ENCODE data around the gene DNAH8. TPM values are rescaled to one million over a fixed set of nuclear protein-coding genes. Genes with fewer than 3 reads are reported as not detected.

The DNAH8 gene
- polyA plus RNA-seq, 1 donor = 0.49 TPM

DNA sequence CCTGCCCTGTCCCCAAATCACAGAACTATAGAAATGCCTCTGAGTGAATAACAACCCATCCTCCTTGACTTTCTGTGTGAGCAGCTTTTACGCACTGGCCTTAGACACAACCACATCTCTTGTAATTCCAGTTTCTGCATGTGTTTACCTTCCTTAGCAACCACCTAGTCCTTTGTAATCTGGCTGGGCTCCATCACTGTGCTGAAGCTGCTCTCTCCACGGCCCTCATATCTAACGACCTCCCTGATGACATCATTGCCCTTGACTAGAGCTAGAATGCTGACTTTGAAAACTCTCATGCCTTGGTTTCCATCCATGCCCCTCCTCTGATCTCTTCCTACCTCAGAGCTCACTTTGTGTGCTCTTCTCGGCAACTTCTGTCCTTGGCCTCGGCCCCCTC, 303.0 kb downstream of the DNAH8 start:
- DNase-seq = no peak

- DNase-seq = no peak
Measured at GRCh38 chr6:39020136-39020535, 305.0 kb downstream of the DNAH8 start.

GRCh38 chr6:39021041-39021440, 305.9 kb downstream of the DNAH8 start:
- no peak for DNase-seq

GRCh38 chr6:39021779-39022178, 306.7 kb downstream of the DNAH8 start:
- no peak for DNase-seq

DNA sequence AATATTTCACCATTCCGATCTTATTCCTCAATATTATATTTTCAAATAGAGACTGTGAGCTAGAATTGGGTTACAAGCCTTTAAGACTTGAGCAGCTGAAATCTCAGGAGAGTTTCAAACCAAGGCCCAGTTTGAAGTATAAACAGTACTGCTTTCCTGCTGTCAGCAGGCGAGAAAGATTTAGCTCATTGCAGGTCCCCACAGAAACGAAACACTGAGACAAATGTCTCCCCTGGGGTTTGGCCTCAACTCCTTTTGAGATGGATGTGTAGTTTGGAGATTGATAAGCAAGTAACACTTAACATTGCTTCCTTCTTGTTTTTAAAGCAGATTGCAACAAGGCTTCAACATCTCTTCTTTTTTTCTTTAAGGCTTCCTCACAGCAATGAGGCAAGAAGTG, 311.1 kb downstream of the DNAH8 start:
- no peak for DNase-seq

DNA sequence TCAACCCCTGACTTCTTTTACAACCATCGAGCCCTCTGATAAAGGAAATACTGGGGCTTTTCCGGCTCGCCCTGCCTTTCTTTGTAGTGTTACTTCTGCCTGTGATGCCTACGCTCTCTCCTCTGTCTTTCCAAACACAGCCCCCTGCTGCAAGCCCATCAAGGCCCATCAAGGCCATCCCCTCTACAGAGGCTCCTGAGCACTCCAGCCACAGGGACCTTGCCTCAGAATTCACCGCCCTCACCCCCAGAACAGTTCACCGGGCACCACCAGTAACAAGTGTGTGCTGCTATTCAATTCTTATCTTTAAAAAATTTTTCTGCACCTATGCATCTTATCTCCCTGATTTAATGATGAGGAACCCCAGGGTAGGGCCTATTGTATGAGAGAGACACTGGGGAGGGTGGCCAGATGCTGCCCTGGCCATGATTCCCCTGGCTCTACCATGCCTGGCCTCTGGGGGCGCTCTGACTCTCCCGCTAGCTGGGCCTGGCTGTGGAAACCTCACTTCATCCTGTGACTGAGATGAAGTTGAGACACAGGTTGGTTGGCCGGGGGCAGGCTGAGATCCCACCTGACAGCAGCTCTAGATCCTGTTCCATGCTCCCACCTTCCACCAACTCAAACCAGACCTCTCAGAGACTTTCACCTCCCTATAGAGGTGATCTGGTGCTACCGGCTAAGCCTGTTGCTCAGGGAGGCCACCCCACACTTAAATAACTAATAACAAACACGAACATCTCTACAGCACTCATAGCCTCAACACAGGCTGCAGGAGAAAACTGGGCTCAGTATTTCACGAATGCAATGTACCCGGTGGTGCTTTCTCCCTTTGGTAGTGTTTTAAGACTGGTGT, 314.3 kb downstream of the DNAH8 start:
- DNase-seq = no peak

DNA sequence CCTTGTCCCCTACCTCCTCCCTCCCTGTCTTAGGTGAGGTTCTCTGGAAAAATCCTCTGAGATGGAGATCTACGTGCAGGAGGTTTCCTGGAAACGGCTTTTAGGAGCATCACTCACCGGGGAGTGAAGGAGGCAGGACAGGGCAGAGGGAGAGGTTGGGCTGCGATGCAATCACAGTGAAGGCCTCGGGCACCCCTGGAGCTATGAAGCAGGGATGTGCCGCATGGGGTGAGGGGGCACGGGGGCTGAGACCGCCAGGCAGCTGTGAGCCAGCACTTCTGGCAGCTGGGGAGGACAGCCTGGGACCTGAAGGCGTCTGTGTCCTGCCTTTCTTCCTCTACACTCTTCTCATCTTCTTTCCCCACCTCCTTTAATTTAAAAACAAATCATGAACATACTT, 320.6 kb downstream of the DNAH8 start:
- no peak for DNase-seq

DNA sequence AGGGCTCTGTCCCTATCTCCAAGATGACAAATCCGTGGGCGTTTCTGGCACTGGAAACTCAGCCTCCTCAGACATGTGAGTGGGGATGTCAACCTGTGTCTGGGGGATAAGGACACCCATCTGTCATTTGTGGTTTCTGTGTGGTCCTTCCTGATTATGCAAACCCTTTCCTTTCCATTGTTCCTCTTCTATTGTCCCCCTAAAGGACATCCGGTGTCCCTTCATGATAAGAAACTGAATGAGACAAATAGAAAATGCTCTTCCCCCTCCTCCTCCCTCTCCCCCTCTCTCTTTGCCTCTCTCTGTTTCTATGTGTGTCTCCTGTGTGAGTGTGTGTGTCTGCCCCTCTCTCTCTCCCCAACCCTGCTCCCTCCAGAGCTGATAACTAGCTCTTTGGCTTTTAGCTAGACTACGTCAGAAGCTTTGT, 322.0 kb downstream of the DNAH8 start:
- DNase-seq = no peak

- no peak for DNase-seq
Measured at GRCh38 chr6:39037707-39038106, 322.6 kb downstream of the DNAH8 start.

DNA sequence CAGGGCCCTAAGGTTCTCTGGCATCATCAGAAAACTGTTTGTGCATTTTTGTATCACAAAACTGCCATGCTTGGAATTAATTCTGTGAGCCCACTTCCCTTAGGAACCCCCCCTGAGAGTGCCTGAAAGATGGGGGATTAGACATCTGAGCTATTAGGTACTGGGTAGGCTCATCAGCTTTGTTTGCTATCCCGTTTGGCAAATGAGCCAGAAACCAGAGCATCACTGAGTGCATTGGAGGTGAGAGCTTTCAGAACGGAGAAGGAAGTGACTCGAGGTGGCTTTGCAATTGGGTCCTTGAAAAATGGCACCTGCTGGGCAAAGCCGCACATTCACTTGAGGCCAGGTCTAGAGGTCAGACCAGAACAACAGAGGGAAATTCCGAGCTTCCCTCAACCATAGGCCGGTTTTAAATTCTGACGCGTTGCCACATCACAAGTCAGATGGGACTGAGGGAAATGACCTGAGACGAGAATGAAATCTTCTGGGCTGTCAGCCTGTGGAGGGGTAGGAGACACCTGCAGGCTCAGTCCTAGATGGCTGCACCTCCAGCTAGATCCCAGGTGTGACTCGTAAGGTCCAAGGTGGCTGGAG, 325.1 kb downstream of the DNAH8 start:
- no peak for DNase-seq

GRCh38 chr6:39041072-39041471, 326.0 kb downstream of the DNAH8 start:
- no peak for DNase-seq

DNA sequence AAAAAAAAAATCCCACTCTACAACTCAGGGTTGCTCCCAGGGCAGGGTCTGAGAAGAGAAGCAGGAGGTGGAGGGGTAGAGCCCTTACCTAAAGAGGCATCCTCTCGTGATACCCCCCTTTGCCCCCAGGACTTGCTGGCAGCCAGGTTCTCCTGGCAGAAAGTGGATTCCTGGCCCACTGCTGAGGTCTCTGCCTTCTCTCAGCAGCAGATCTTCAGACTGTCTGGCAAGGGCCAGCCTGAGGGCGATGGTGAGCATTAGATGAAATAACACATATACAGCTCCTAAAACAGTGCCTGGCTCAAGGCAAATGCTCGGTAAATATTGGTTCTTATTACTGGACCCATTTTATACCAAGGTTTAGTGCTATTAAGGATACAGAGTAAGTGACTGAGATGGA, 328.7 kb downstream of the DNAH8 start:
- no peak for DNase-seq

DNA sequence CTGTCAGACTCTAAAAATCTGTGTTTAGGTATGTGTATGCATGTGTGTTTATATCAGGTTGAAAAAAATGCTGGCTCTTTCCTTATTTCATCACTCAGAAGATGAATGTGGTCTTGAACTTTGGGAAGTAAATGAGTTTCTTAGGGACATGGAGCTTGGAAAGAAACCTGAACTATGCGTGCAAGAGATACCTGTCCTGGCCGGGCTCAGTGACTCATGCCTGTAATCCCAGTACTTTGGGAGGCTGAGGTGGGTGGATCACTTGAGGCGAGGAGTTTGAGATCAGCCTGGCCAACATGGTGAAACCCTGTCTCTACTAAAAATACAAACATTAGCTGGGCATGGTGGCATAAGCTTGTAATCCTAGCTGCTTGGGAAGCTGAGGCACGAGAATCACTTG, 329.1 kb downstream of the DNAH8 start:
- DNase-seq = no peak

DNA sequence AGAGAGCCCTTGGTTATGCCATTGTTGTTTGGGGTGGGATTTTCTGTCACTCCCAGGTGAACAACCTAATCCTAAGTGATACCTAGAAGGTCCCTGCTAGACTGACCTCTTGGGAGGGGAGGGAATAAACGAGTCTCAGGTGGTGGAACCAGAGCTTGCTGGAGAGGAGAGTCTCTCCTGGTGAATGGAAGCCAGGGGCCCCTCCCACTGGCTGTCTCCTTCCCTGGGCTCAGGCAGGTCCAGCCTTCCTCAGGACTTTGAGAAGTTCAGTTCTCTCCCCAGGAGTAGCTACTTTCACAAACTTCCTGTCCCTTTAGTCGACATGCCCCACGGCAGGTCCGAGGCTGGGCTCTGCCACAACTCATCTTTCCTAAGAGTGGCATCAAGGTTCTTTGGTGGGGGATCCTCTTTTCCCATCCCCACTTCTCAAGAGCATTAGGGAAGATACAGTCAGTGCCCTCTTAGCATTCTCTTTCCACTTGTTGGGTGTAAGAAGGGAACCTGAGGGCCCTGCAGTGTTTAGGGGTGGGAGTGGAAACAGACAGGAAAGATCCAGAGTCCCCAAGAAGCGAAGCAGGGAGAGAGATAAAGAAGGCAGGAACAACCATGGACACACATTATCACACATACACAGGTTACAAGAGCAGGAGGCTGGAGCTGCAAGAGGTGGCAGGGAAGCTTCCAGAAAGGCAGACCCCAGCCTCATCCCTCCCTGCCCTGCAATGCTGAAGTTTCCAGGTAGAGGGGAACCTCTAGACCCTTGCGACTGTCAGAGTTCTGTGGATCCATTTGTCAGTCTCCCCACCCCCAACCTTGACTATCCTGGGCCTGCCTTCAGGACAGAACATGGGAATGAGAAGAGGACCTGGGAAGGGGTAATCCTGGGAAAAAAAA, 332.6 kb downstream of the DNAH8 start:
- DNase-seq = no peak

DNA sequence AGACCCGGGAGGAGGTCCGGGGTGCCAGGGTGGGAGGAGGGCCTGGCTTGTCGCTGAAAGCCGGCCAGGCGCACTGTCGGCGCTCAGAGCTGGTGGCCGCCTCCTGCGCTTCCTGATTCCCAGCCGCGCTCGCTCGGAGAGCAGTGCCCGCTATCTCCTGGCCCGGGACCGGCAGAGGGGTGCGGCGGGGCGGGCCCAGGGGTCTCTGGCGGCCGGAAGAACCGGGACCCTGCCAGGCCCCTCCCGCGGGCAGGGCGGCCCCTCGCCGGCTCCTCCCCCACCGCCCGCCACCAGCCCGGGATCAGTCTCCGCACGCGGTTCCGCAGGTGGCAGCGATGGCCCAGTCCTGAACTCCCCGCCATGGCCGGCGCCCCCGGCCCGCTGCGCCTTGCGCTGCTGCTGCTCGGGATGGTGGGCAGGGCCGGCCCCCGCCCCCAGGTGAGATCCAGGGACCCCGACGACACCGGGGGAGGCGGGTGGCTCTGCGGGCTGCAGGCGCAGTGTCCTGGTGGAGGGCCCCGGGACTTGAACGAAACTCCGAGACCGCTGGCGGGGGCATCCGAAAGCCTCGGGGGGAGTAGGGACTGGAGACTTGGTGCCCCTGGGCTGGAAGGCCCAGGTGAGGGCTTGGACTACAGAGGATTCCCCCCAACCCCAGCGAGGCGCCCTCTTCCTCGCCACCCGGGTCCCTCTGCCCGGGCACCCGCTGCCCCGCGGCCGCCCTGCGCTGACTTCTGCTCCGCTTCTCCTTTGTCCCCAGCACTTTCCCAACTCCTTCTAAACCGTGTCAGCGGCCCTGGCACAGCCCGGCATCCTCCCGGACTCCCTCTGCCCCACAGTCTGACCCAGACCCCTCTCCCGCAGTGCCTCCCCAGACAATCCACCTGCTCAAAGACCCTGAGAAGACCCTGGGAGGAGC, 333.6 kb downstream of the DNAH8 start, which contains the start of gene GLP1R:
Gene GLP1R, plus strand, starts transcription at position 301 of the 919 bp plus-strand sequence. Its CDS starts 60 bp downstream, at position 361.
- no peak for DNase-seq

DNA sequence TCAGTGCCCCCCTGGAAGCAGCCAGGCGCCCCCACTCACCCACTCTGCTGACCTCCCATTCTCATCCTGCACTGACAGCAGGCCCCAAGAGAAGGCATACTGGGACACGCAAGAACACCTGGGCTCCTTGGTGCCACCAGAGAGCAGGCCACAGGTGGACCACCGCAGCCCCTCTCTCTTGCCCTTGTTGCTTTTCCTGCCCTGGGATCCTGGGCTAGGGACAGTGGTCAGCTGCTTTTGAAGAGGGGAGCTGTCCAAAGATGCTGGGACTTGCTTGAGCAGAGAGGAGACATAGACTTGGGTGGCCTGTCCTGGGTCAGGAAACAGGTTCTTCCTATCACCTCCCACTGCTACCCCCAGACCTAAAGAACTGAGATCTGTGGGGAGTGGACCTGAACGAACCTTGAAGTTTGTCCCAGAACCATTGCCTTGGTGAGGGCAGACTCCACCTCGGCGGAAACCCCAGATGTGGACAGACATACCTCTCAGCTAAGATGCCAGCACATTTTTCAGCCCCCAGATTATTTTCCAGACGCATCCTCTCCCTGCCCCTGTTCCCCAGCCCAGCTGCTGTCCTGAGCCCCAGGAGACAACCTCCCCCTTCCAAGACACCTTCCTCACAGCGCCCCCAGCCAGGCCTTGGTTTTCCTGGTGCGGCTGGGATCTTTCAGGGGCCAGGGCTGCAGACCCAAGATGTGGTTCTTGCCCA, 334.6 kb downstream of the DNAH8 start:
- no peak for DNase-seq

- DNase-seq = no peak
Measured at GRCh38 chr6:39050453-39051112, 335.5 kb downstream of the DNAH8 start.

GRCh38 chr6:39051399-39052122, 336.4 kb downstream of the DNAH8 start:
- no peak for DNase-seq

GRCh38 chr6:39053016-39053624, 338.0 kb downstream of the DNAH8 start:
- DNase-seq = no peak

Data from hindlimb muscle (tissue), 1 donor.